Liver (tissue), 9 donors: Measurements from ENCODE around the gene MCFD2. TPM values are rescaled to one million over a fixed set of nuclear protein-coding genes. Genes with fewer than 3 reads are reported as not detected.

Source experiments
- DNase-seq: peaks from one replicate; pipeline ENCODE4 v3.0.0-alpha.2; 2017; ENCODE audit warnings: low spot score
- H3K27ac ChIP-seq, 2 donors: one replicate each; pipeline ENCODE4 v1.7.0; 2013; ENCODE audit warnings: inconsistent platforms in 2 of 2, low read length in 2 of 2, control low read depth in 1 of 2, low read depth in 1 of 2, mild to moderate bottlenecking in 1 of 2
- H3K27me3 ChIP-seq, 4 donors: one replicate each; pipeline versions ENCODE4 v1.6.1 to v1.7.0; 2013; ENCODE audit warnings: low read length in 3 of 4, inconsistent platforms in 1 of 4, mild to moderate bottlenecking in 1 of 4, moderate library complexity in 1 of 4; ENCODE audit not compliant: control insufficient read depth in 4 of 4, insufficient read depth in 4 of 4
- H3K36me3 ChIP-seq, 4 donors: one replicate each; pipeline versions ENCODE4 v1.6.1 to v1.7.0; 2013; ENCODE audit warnings: low read length in 3 of 4, mild to moderate bottlenecking in 3 of 4, low read depth in 1 of 4, moderate library complexity in 1 of 4; ENCODE audit not compliant: control insufficient read depth in 4 of 4, insufficient read depth in 3 of 4
- H3K4me1 ChIP-seq, 4 donors: one replicate each; pipeline versions ENCODE4 v1.6.1 to v1.7.0; 2013; ENCODE audit warnings: low read length in 3 of 4, mild to moderate bottlenecking in 3 of 4, moderate library complexity in 1 of 4; ENCODE audit not compliant: control insufficient read depth in 4 of 4, insufficient read depth in 4 of 4
- H3K4me3 ChIP-seq, 3 donors: one replicate each; pipeline versions ENCODE4 v1.6.1 to v1.7.0; 2013; ENCODE audit warnings: low read length in 3 of 3, control low read depth in 1 of 3, low read depth in 1 of 3, mild to moderate bottlenecking in 1 of 3
- H3K9ac ChIP-seq, 2 donors: one replicate each; pipeline ENCODE4 v1.7.0; 2013; ENCODE audit warnings: low read length in 2 of 2, mild to moderate bottlenecking in 2 of 2, moderate library complexity in 2 of 2, control low read depth in 1 of 2, low read depth in 1 of 2
- H3K9me3 ChIP-seq, 4 donors: one replicate each; pipeline versions ENCODE4 v1.6.1 to v1.7.0; 2013; ENCODE audit warnings: low read length in 3 of 4; ENCODE audit not compliant: control insufficient read depth in 4 of 4
- EGR1 ChIP-seq, 2 donors: IDR thresholded peaks; 2 replicates each; pipeline ENCODE4 v1.6.1; 2016 to 2018; ENCODE audit warnings: antibody characterized with exemption in 2 of 2, low read depth in 2 of 2
- FOXA1 ChIP-seq: IDR thresholded peaks from 2 replicates; pipeline ENCODE4 v1.6.1; 2016; ENCODE audit warnings: antibody characterized with exemption
- FOXA2 ChIP-seq: IDR thresholded peaks from 2 replicates; pipeline ENCODE4 v1.6.1; 2016; ENCODE audit warnings: antibody characterized with exemption
- GABPA ChIP-seq, 2 donors: IDR thresholded peaks in 1 of 2; conservative IDR thresholded peaks in 1 of 2; 2 replicates each; pipeline ENCODE4 v1.6.1; 2016; ENCODE audit warnings: antibody characterized with exemption in 2 of 2, mild to moderate bottlenecking in 1 of 2, moderate library complexity in 1 of 2
- HNF4A ChIP-seq, 2 donors: conservative IDR thresholded peaks; 2 replicates each; pipeline ENCODE4 v1.6.1; 2016; ENCODE audit warnings: antibody characterized with exemption in 2 of 2, mild to moderate bottlenecking in 2 of 2
- HNF4G ChIP-seq: IDR thresholded peaks from 2 replicates; pipeline ENCODE4 v1.6.1; 2016; ENCODE audit warnings: antibody characterized with exemption
- JUND ChIP-seq, 2 donors: IDR thresholded peaks; 2 replicates each; pipeline ENCODE4 v1.6.1; 2016; ENCODE audit warnings: antibody characterized with exemption in 2 of 2
- NR2F2 ChIP-seq: IDR thresholded peaks from 2 replicates; pipeline ENCODE4 v1.6.1; 2016; ENCODE audit warnings: antibody characterized with exemption
- RAD21 ChIP-seq, 2 donors: IDR thresholded peaks; 2 replicates each; pipeline ENCODE4 v1.6.1; 2016; ENCODE audit warnings: antibody characterized with exemption in 2 of 2, mild to moderate bottlenecking in 2 of 2
- RXRA ChIP-seq, 2 donors: IDR thresholded peaks; 2 replicates each; pipeline ENCODE4 v1.6.1; 2017 to 2018; ENCODE audit warnings: antibody characterized with exemption in 2 of 2, mild to moderate bottlenecking in 1 of 2
- SP1 ChIP-seq: IDR thresholded peaks from 2 replicates; pipeline ENCODE4 v1.6.1; 2018; ENCODE audit warnings: antibody characterized with exemption, mild to moderate bottlenecking
- TAF1 ChIP-seq: conservative IDR thresholded peaks from 2 replicates; pipeline ENCODE4 v1.6.1; 2016; ENCODE audit warnings: antibody characterized with exemption, mild to moderate bottlenecking
- YY1 ChIP-seq: IDR thresholded peaks from 2 replicates; pipeline ENCODE4 v1.6.1; 2016; ENCODE audit warnings: antibody characterized with exemption, mild to moderate bottlenecking
- WGBS: extraction: QIAGEN DNeasy Blood & Tissue Kit; methylation state at CpG from one replicate; pipeline ENCODE4 v1.1.7; 2013; 5-methylcytosine and 5-hydroxymethylcytosine counted together
- polyA plus RNA-seq, 2 donors: library from polyadenylated mRNA; stranded (reverse) in 1 of 2; unstranded in 1 of 2; fragments of 200-250 nt in 1 of 2; fragments of >200 nt in 1 of 2; fragmentation: Nextera tagmentation in 1 of 2; extraction: Ambion mirVana in 1 of 2; gene quantifications; one replicate each; pipeline versions ENCODE4 v1.2.1 to v1.2.3, GENCODE V29; 2013 to 2015
- total RNA-seq, 2 donors: library from RNA; depleted of rRNA; stranded (reverse); fragments of >200 nt; gene quantifications; one replicate each; pipeline ENCODE4 v1.2.3, GENCODE V29; 2014
- TF ChIP-seq, protein P1 (sequence below): IDR thresholded peaks from 2 replicates; pipeline ENCODE4 v1.6.1; 2016; ENCODE audit warnings: antibody characterized with exemption
- TF ChIP-seq, protein P2 (sequence below): IDR thresholded peaks from 2 replicates; pipeline ENCODE4 v1.6.1; 2016; ENCODE audit warnings: antibody characterized with exemption, mild to moderate bottlenecking
- TF ChIP-seq, protein P3 (sequence below): IDR thresholded peaks from 2 replicates; pipeline ENCODE4 v1.6.1; 2016; ENCODE audit warnings: antibody characterized with exemption
- TF ChIP-seq, protein P4 (sequence below): IDR thresholded peaks from 2 replicates; pipeline ENCODE4 v1.6.1; 2016; ENCODE audit warnings: antibody characterized with exemption
- TF ChIP-seq, protein P5 (sequence below): fragments of 150-350 bp; IDR thresholded peaks from 2 replicates; pipeline ENCODE4 v1.5.1; 2017; ENCODE audit warnings: improper control_type of control experiment, low read depth, low read length; ENCODE audit not compliant: missing input control
- donor health status: healthy.
- donor health status: healthy.
- donor health status: healthy.
- donor health status: healthy.
- donor health status: healthy.

The MCFD2 gene
- total and polyA plus RNA-seq, 4 donors: 81.8 to 148 (median 129) TPM

DNA sequence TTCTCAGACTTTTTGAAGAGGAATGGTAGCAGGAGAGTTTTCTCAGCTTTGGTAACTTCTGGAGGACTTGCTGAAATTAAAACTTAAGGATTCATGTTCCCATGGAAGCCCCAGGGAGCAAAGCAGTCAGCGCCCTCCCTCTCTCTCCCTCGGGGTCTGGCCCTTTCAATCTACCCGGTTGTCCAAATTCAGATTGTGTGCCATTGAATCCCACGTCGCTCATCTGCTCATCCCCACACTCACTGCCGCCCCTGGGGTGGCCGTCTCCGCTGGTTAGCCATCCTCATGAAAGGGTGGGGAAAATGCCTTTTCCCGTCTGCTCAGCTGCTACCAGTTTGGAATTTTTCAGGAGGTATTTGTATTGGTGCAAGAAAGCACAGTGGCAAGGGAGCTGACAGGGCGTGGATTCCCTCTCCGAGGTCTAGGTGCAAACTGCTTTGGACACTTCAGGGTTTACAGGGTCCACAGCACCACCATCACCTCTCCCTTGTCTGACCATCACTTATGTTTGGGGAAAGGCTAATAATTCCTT, 27.1 kb downstream of the MCFD2 start:
- WGBS: 82% methylated on average over 11 of the region's 11 CpGs
- Histone ChIP-seq H3K9ac (no peak overlapping the region), H3K9me3 (no peaks in the 10 kb centered on the region)

More for the DNA sequence above, 27.1 kb downstream of the MCFD2 start:
- Histone ChIP-seq H3K4me1 (no peaks in the 10 kb centered on the region), H3K4me3 (no peak overlapping the region), H3K27ac (no peak overlapping the region), H3K36me3 (no peaks in the 10 kb centered on the region), H3K27me3 (no peaks in the 10 kb centered on the region)
- no peak for DNase-seq
- TF ChIP-seq GABPA (IDR thresholded peaks at IDR 0.05 in 1 of 2, conservative IDR thresholded peaks at IDR 0.05 in 1 of 2) (no peak), NR2F2 (no peak), FOXA1 (no peak), JUND (IDR thresholded peaks at IDR 0.05) (no peak), RXRA (IDR thresholded peaks at IDR 0.05) (no peak), RAD21 (IDR thresholded peaks at IDR 0.05) (no peak), SP1 (no peak), HNF4A (conservative IDR thresholded peaks at IDR 0.05) (no peak), HNF4G (no peak), TAF1 (no peak), EGR1 (IDR thresholded peaks at IDR 0.05; ENCODE audit: low read depth in 2 of 2) (no peak), YY1 (no peak), FOXA2 (no peak)
- TF ChIP-seq, protein P1, sequence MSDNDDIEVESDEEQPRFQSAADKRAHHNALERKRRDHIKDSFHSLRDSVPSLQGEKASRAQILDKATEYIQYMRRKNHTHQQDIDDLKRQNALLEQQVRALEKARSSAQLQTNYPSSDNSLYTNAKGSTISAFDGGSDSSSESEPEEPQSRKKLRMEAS: no peak
- TF ChIP-seq, protein P2, sequence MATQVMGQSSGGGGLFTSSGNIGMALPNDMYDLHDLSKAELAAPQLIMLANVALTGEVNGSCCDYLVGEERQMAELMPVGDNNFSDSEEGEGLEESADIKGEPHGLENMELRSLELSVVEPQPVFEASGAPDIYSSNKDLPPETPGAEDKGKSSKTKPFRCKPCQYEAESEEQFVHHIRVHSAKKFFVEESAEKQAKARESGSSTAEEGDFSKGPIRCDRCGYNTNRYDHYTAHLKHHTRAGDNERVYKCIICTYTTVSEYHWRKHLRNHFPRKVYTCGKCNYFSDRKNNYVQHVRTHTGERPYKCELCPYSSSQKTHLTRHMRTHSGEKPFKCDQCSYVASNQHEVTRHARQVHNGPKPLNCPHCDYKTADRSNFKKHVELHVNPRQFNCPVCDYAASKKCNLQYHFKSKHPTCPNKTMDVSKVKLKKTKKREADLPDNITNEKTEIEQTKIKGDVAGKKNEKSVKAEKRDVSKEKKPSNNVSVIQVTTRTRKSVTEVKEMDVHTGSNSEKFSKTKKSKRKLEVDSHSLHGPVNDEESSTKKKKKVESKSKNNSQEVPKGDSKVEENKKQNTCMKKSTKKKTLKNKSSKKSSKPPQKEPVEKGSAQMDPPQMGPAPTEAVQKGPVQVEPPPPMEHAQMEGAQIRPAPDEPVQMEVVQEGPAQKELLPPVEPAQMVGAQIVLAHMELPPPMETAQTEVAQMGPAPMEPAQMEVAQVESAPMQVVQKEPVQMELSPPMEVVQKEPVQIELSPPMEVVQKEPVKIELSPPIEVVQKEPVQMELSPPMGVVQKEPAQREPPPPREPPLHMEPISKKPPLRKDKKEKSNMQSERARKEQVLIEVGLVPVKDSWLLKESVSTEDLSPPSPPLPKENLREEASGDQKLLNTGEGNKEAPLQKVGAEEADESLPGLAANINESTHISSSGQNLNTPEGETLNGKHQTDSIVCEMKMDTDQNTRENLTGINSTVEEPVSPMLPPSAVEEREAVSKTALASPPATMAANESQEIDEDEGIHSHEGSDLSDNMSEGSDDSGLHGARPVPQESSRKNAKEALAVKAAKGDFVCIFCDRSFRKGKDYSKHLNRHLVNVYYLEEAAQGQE: no peak
- TF ChIP-seq, protein P3, sequence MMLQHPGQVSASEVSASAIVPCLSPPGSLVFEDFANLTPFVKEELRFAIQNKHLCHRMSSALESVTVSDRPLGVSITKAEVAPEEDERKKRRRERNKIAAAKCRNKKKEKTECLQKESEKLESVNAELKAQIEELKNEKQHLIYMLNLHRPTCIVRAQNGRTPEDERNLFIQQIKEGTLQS: no peak
- TF ChIP-seq, protein P4, sequence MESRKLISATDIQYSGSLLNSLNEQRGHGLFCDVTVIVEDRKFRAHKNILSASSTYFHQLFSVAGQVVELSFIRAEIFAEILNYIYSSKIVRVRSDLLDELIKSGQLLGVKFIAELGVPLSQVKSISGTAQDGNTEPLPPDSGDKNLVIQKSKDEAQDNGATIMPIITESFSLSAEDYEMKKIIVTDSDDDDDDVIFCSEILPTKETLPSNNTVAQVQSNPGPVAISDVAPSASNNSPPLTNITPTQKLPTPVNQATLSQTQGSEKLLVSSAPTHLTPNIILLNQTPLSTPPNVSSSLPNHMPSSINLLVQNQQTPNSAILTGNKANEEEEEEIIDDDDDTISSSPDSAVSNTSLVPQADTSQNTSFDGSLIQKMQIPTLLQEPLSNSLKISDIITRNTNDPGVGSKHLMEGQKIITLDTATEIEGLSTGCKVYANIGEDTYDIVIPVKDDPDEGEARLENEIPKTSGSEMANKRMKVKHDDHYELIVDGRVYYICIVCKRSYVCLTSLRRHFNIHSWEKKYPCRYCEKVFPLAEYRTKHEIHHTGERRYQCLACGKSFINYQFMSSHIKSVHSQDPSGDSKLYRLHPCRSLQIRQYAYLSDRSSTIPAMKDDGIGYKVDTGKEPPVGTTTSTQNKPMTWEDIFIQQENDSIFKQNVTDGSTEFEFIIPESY: no peak
- TF ChIP-seq, protein P5, sequence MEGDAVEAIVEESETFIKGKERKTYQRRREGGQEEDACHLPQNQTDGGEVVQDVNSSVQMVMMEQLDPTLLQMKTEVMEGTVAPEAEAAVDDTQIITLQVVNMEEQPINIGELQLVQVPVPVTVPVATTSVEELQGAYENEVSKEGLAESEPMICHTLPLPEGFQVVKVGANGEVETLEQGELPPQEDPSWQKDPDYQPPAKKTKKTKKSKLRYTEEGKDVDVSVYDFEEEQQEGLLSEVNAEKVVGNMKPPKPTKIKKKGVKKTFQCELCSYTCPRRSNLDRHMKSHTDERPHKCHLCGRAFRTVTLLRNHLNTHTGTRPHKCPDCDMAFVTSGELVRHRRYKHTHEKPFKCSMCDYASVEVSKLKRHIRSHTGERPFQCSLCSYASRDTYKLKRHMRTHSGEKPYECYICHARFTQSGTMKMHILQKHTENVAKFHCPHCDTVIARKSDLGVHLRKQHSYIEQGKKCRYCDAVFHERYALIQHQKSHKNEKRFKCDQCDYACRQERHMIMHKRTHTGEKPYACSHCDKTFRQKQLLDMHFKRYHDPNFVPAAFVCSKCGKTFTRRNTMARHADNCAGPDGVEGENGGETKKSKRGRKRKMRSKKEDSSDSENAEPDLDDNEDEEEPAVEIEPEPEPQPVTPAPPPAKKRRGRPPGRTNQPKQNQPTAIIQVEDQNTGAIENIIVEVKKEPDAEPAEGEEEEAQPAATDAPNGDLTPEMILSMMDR: no peak
